22Rv1 (cell line): ENCODE results near the gene PANX2.

Experiments
- ZFX ChIP-seq: fragments of 450-650 bp; IDR thresholded peaks from 2 replicates; pipeline ENCODE4 v1.6.1; 2017; ENCODE audit warnings: antibody characterized with exemption, borderline replicate concordance
- TF ChIP-seq, protein P1 (sequence below): fragments of 450-650 bp; IDR thresholded peaks from 2 replicates; pipeline ENCODE4 v1.5.1; 2017; ENCODE audit warnings: mild to moderate bottlenecking

DNA sequence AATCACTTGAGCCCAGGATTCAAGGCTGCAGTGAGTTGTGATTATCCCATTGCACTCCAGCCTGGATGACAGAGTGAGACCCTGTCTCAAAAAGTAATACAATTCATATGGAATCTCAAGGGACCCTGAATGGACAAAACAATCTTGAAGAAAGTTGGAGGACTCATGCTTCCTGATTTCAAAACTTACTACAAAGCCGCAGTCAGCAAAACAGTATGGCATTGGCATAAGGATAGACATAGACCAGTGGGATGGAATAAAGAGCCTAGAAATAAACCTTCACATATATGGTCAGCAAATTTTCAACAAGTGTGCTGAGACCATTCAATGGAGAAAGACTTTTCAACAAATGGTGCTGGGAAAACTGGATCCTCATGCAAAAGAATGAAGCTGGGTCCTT is 32.8 kb downstream of the PANX2 start:
- TF ChIP-seq, protein P1, sequence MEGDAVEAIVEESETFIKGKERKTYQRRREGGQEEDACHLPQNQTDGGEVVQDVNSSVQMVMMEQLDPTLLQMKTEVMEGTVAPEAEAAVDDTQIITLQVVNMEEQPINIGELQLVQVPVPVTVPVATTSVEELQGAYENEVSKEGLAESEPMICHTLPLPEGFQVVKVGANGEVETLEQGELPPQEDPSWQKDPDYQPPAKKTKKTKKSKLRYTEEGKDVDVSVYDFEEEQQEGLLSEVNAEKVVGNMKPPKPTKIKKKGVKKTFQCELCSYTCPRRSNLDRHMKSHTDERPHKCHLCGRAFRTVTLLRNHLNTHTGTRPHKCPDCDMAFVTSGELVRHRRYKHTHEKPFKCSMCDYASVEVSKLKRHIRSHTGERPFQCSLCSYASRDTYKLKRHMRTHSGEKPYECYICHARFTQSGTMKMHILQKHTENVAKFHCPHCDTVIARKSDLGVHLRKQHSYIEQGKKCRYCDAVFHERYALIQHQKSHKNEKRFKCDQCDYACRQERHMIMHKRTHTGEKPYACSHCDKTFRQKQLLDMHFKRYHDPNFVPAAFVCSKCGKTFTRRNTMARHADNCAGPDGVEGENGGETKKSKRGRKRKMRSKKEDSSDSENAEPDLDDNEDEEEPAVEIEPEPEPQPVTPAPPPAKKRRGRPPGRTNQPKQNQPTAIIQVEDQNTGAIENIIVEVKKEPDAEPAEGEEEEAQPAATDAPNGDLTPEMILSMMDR, result no peak
- no peak for TF ChIP-seq ZFX
